Activated CD8-positive, alpha-beta memory T cell treated with anti-CD3 and anti-CD28 coated beads for 24 hours (primary cell): Measurements from ENCODE around the gene MCUR1.
"Not testable (repeated sequence)": the region's sequence is repeated elsewhere in the genome, so short reads cannot be mapped to it uniquely, and the experiment has no call there.

Source experiments
- DNase-seq: peaks from one replicate; pipeline ENCODE4 v3.0.0-alpha.2; 2020

The MCUR1 gene

GRCh38 chr6:13828656-13829301 is 14.4 kb upstream of the MCUR1 start:
- DNase-seq = not testable (repeated sequence)

- DNase-seq = no peak
Observed at GRCh38 chr6:13827032-13827431, 12.7 kb upstream of the MCUR1 start.

GRCh38 chr6:13825871-13826270 is 11.5 kb upstream of the MCUR1 start:
- no peak for DNase-seq

- DNase-seq = no peak
Observed at GRCh38 chr6:13818341-13818740, 4.0 kb upstream of the MCUR1 start.

- no peak for DNase-seq
Observed at GRCh38 chr6:13814938-13815575, 700 bp upstream of the MCUR1 start.

GRCh38 chr6:13813621-13814175 is 659 bp downstream of the MCUR1 start:
- DNase-seq = no peak

- no peak for DNase-seq
Observed at GRCh38 chr6:13813026-13813425, 1.3 kb downstream of the MCUR1 start.

GRCh38 chr6:13812359-13812642 is 2.1 kb downstream of the MCUR1 start:
- DNase-seq = no peak

GRCh38 chr6:13811627-13812358 is 2.6 kb downstream of the MCUR1 start:
- DNase-seq = no peak

- DNase-seq = no peak
Observed at GRCh38 chr6:13810688-13811446, 3.5 kb downstream of the MCUR1 start.

GRCh38 chr6:13808801-13809200 is 5.6 kb downstream of the MCUR1 start:
- no peak for DNase-seq

- DNase-seq = no peak
Observed at GRCh38 chr6:13807696-13808095, 6.7 kb downstream of the MCUR1 start.

GRCh38 chr6:13803581-13803980 is 10.8 kb downstream of the MCUR1 start:
- no peak for DNase-seq

GRCh38 chr6:13800615-13801014 is 13.7 kb downstream of the MCUR1 start:
- no peak for DNase-seq

- no peak for DNase-seq
Observed at GRCh38 chr6:13796781-13797180, 17.6 kb downstream of the MCUR1 start.

GRCh38 chr6:13795041-13795750 is 19.2 kb downstream of the MCUR1 start:
- peak; percentile 92 for DNase-seq

GRCh38 chr6:13794184-13794583 is 20.2 kb downstream of the MCUR1 start:
- no peak for DNase-seq

GRCh38 chr6:13789746-13790145 is 24.6 kb downstream of the MCUR1 start:
- DNase-seq = no peak

GRCh38 chr6:13788820-13789219 is 25.5 kb downstream of the MCUR1 start:
- no peak for DNase-seq

GRCh38 chr6:13787137-13787536 is 27.2 kb downstream of the MCUR1 start:
- no peak for DNase-seq

- DNase-seq = not testable (repeated sequence)
Observed at GRCh38 chr6:13780162-13780561, 34.2 kb downstream of the MCUR1 start.

- no peak for DNase-seq
Observed at GRCh38 chr6:13778028-13778427, 36.3 kb downstream of the MCUR1 start.

GRCh38 chr6:13776602-13777001 is 37.8 kb downstream of the MCUR1 start:
- DNase-seq = no peak
